HEK293 (cell line): ENCODE data around the gene TNRC6A.

Experiments
- CTCF ChIP-seq: fragments of 450-650 bp; formaldehyde crosslinking; IDR thresholded peaks from 2 replicates; pipeline ENCODE4 v1.5.1; 2016; ENCODE audit warnings: missing biosample characterization, missing genetic modification characterization
- KLF16 ChIP-seq: fragments of 450-650 bp; formaldehyde crosslinking; IDR thresholded peaks from 2 replicates; pipeline ENCODE4 v1.5.1; 2017; ENCODE audit warnings: missing biosample characterization, missing genetic modification characterization
- REST ChIP-seq: fragments of 450-650 bp; formaldehyde crosslinking; IDR thresholded peaks from 2 replicates; pipeline ENCODE4 v1.5.1; 2016; ENCODE audit warnings: missing biosample characterization, missing genetic modification characterization
- TCF7L2 ChIP-seq: IDR thresholded peaks from 2 replicates; pipeline ENCODE4 v1.6.1; 2011; ENCODE audit warnings: low read depth, mild to moderate bottlenecking, inconsistent platforms, low read length, moderate library complexity, borderline replicate concordance
- ZBTB17 ChIP-seq: fragments of 450-650 bp; formaldehyde crosslinking; IDR thresholded peaks from 2 replicates; pipeline ENCODE4 v1.5.1; 2016; ENCODE audit warnings: missing biosample characterization, missing genetic modification characterization
- ZBTB49 ChIP-seq: fragments of 450-650 bp; formaldehyde crosslinking; IDR thresholded peaks from 2 replicates; pipeline ENCODE4 v1.5.1; 2016; ENCODE audit warnings: missing biosample characterization, missing genetic modification characterization, low read depth
- ZNF114 ChIP-seq: fragments of 450-650 bp; formaldehyde crosslinking; IDR thresholded peaks from 2 replicates; pipeline ENCODE4 v1.5.0; 2017; ENCODE audit warnings: missing biosample characterization, missing genetic modification characterization
- ZNF266 ChIP-seq: fragments of 450-650 bp; formaldehyde crosslinking; IDR thresholded peaks from 2 replicates; pipeline ENCODE4 v1.5.1; 2016; ENCODE audit warnings: missing biosample characterization, missing genetic modification characterization, low read depth
- ZNF488 ChIP-seq: fragments of 450-650 bp; formaldehyde crosslinking; IDR thresholded peaks from 2 replicates; pipeline ENCODE4 v1.5.1; 2016; ENCODE audit warnings: missing biosample characterization, missing genetic modification characterization
- ZNF544 ChIP-seq: fragments of 450-650 bp; formaldehyde crosslinking; IDR thresholded peaks from 2 replicates; pipeline ENCODE4 v1.5.0; 2017; ENCODE audit warnings: missing biosample characterization, missing genetic modification characterization
- ZNF670 ChIP-seq: fragments of 450-650 bp; formaldehyde crosslinking; IDR thresholded peaks from 2 replicates; pipeline ENCODE4 v1.5.1; 2016; ENCODE audit warnings: missing biosample characterization, missing genetic modification characterization, low read depth
- ZXDB ChIP-seq: fragments of 450-650 bp; formaldehyde crosslinking; IDR thresholded peaks from 2 replicates; pipeline ENCODE4 v1.5.1; 2016; ENCODE audit warnings: missing biosample characterization, missing genetic modification characterization

GRCh38 chr16:24855678-24856077 is 126.2 kb downstream of the TNRC6A start:
- TF ChIP-seq CTCF (tag by site-specific recombination) (no peak), ZNF544 (tag by site-specific recombination) (no peak), TCF7L2 (no peak), REST (tag by site-specific recombination) (no peak), KLF16 (tag by site-specific recombination) (no peak), ZBTB17 (no peak), ZNF114 (tag by site-specific recombination) (no peak), ZNF266 (tag by site-specific recombination) (peak; percentile 91), ZNF670 (tag by site-specific recombination) (no peak), ZBTB49 (tag by site-specific recombination) (no peak), ZNF488 (tag by site-specific recombination) (no peak), ZXDB (no peak)
